ENCODE results near the gene STOML1. TPM values are rescaled to one million over a fixed set of nuclear protein-coding genes. Genes with fewer than 3 reads are reported as not detected.

Gene STOML1
- total RNA-seq, 1 experiment from 2014 or later = 5.4 TPM

DNA sequence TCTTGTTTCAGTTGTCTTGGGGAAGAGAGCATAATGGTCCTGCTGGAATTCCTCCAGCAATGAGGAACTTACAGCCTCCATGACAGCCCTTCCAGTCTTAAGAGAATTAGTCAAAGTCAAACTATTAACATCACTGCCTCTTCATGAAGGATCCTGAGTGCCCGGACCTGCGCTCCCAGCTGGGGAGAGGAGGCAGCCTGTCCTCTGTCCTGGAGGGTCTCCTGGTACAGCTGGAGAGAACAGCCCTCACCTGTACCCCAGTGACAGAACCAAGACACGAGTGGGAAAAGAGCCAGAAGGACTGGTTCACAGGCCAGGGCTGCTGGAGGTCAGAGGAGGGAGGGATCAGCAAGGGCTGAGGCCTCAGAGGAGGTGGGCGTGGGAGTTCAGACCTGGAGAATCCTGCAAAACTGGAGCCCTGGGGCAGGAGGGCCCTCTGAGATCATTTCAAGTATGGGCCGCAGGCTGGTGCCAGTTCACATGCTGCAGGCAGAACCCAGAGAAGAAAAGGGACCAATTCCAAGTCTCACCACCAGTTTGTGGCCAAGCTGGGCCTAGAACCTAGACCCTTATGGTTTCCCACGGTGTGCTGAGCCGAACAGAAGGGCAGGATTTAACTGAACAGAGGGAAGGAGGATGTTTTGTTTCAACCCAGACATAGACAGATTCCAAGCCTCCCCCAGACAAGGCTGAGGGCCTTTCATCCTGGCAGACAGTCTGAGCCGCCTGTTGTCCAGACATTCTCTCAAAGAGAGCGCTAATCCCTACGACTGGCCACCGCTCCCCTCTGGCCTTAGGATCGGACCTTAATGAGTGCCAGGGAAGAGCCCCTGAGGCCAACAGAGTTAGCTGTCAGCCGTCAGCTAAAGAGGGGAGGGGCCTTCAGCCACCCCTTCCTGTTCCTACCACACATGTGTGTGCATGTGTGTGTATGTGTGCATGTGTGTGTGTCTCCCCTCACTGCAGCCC lies 47.6 kb downstream of the STOML1 start (continued):
- TF ChIP-seq, protein P1, sequence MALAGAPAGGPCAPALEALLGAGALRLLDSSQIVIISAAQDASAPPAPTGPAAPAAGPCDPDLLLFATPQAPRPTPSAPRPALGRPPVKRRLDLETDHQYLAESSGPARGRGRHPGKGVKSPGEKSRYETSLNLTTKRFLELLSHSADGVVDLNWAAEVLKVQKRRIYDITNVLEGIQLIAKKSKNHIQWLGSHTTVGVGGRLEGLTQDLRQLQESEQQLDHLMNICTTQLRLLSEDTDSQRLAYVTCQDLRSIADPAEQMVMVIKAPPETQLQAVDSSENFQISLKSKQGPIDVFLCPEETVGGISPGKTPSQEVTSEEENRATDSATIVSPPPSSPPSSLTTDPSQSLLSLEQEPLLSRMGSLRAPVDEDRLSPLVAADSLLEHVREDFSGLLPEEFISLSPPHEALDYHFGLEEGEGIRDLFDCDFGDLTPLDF (CRISPR knock-in tag; IDR thresholded peaks at IDR 0.05) = no peak
- TF ChIP-seq GTF2I (CRISPR knock-in tag; conservative IDR thresholded peaks at IDR 0.05) (no peak), PRRX2 (CRISPR knock-in tag; IDR thresholded peaks at IDR 0.05) (no peak), ESRRA (CRISPR knock-in tag; IDR thresholded peaks at IDR 0.05; ENCODE audit: borderline replicate concordance) (no peak), FOXJ3 (CRISPR knock-in tag; IDR thresholded peaks at IDR 0.05; ENCODE audit: borderline replicate concordance) (no peak)

DNA sequence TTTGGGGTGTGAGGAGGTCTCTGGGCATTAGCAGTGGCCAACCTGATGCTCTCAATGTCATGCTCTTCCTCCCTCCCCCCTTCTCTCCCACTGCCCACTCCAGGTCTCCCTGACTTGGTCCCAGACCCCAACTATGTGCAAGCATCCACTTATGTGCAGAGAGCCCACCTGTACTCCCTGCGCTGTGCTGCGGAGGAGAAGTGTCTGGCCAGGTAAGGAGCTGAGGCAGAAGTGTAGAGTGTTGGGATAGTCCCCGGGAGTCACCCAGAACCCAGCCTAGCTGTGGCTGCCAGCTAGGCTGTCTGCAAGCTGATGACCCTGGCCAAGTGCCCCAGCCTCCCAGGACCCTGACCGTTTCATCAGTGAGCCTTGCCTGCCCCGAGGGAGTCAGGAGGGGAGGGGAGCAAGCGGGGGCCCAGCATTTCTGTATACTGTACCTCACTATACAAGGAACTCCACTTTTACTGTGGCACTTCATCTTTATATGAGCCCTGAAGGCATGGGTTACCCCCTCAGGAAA lies 49.3 kb downstream of the STOML1 start:
- ATAC-seq (no peak), DNase-seq (ENCODE audit: low spot score) (no peak)
- ChIA-PET CTCF (interaction anchor here (0.9 to 1.0 kb wide), 2 partner anchors 15 to 105 kb away, joined by 3 to 5 read pairs; no protein-coding TSS in a partner anchor), POLR2A (no interaction called here)
- no peaks in the 10 kb centered on the region for H3K27me3 Mint-ChIP-seq (ENCODE audit: low read depth)
- no peaks in the 10 kb centered on the region for H3K4me1 Mint-ChIP-seq
- H3K27ac Mint-ChIP-seq = no peak overlapping the region
- H3K36me3 Mint-ChIP-seq = no peaks in the 10 kb centered on the region
- H3K9me3 Mint-ChIP-seq = no peaks in the 10 kb centered on the region
- TF ChIP-seq, protein P2, sequence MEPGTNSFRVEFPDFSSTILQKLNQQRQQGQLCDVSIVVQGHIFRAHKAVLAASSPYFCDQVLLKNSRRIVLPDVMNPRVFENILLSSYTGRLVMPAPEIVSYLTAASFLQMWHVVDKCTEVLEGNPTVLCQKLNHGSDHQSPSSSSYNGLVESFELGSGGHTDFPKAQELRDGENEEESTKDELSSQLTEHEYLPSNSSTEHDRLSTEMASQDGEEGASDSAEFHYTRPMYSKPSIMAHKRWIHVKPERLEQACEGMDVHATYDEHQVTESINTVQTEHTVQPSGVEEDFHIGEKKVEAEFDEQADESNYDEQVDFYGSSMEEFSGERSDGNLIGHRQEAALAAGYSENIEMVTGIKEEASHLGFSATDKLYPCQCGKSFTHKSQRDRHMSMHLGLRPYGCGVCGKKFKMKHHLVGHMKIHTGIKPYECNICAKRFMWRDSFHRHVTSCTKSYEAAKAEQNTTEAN (CRISPR knock-in tag; IDR thresholded peaks at IDR 0.05) = no peak
- no peak for TF ChIP-seq MXD4 (CRISPR knock-in tag; IDR thresholded peaks at IDR 0.05; ENCODE audit: borderline replicate concordance)
- TF ChIP-seq TEAD4 (CRISPR knock-in tag; IDR thresholded peaks at IDR 0.05) = no peak
- TF ChIP-seq, protein P3, sequence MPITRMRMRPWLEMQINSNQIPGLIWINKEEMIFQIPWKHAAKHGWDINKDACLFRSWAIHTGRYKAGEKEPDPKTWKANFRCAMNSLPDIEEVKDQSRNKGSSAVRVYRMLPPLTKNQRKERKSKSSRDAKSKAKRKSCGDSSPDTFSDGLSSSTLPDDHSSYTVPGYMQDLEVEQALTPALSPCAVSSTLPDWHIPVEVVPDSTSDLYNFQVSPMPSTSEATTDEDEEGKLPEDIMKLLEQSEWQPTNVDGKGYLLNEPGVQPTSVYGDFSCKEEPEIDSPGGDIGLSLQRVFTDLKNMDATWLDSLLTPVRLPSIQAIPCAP (CRISPR knock-in tag; IDR thresholded peaks at IDR 0.05) = no peak
- no peak for TF ChIP-seq RORB (CRISPR knock-in tag; IDR thresholded peaks at IDR 0.05)
- no peak for TF ChIP-seq RELA (CRISPR knock-in tag; IDR thresholded peaks at IDR 0.05; ENCODE audit: borderline replicate concordance)
- no peak for TF ChIP-seq KAT7 (CRISPR knock-in tag; IDR thresholded peaks at IDR 0.05; ENCODE audit: borderline replicate concordance)
- no peak for TF ChIP-seq NR1H2 (CRISPR knock-in tag; IDR thresholded peaks at IDR 0.05)
- TF ChIP-seq, protein P4, sequence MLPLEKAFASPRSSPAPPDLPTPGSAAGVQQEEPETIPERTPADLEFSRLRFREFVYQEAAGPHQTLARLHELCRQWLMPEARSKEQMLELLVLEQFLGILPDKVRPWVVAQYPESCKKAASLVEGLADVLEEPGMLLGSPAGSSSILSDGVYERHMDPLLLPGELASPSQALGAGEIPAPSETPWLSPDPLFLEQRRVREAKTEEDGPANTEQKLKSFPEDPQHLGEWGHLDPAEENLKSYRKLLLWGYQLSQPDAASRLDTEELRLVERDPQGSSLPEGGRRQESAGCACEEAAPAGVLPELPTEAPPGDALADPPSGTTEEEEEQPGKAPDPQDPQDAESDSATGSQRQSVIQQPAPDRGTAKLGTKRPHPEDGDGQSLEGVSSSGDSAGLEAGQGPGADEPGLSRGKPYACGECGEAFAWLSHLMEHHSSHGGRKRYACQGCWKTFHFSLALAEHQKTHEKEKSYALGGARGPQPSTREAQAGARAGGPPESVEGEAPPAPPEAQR (CRISPR knock-in tag; IDR thresholded peaks at IDR 0.05) = no peak
- no peak for TF ChIP-seq TEAD1 (CRISPR knock-in tag; IDR thresholded peaks at IDR 0.05)
- no peak for TF ChIP-seq ATF1 (CRISPR knock-in tag; IDR thresholded peaks at IDR 0.05)
- TF ChIP-seq, protein P5, sequence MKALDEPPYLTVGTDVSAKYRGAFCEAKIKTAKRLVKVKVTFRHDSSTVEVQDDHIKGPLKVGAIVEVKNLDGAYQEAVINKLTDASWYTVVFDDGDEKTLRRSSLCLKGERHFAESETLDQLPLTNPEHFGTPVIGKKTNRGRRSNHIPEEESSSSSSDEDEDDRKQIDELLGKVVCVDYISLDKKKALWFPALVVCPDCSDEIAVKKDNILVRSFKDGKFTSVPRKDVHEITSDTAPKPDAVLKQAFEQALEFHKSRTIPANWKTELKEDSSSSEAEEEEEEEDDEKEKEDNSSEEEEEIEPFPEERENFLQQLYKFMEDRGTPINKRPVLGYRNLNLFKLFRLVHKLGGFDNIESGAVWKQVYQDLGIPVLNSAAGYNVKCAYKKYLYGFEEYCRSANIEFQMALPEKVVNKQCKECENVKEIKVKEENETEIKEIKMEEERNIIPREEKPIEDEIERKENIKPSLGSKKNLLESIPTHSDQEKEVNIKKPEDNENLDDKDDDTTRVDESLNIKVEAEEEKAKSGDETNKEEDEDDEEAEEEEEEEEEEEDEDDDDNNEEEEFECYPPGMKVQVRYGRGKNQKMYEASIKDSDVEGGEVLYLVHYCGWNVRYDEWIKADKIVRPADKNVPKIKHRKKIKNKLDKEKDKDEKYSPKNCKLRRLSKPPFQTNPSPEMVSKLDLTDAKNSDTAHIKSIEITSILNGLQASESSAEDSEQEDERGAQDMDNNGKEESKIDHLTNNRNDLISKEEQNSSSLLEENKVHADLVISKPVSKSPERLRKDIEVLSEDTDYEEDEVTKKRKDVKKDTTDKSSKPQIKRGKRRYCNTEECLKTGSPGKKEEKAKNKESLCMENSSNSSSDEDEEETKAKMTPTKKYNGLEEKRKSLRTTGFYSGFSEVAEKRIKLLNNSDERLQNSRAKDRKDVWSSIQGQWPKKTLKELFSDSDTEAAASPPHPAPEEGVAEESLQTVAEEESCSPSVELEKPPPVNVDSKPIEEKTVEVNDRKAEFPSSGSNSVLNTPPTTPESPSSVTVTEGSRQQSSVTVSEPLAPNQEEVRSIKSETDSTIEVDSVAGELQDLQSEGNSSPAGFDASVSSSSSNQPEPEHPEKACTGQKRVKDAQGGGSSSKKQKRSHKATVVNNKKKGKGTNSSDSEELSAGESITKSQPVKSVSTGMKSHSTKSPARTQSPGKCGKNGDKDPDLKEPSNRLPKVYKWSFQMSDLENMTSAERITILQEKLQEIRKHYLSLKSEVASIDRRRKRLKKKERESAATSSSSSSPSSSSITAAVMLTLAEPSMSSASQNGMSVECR (CRISPR knock-in tag; IDR thresholded peaks at IDR 0.05; ENCODE audit: borderline replicate concordance) = no peak
- TF ChIP-seq, protein P6, sequence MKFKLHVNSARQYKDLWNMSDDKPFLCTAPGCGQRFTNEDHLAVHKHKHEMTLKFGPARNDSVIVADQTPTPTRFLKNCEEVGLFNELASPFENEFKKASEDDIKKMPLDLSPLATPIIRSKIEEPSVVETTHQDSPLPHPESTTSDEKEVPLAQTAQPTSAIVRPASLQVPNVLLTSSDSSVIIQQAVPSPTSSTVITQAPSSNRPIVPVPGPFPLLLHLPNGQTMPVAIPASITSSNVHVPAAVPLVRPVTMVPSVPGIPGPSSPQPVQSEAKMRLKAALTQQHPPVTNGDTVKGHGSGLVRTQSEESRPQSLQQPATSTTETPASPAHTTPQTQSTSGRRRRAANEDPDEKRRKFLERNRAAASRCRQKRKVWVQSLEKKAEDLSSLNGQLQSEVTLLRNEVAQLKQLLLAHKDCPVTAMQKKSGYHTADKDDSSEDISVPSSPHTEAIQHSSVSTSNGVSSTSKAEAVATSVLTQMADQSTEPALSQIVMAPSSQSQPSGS (CRISPR knock-in tag; IDR thresholded peaks at IDR 0.05; ENCODE audit: borderline replicate concordance, low read depth) = no peak
- TF ChIP-seq ZNF263 (CRISPR knock-in tag; IDR thresholded peaks at IDR 0.05; ENCODE audit: low read depth) = no peak
- H3K4me3 Mint-ChIP-seq = no peak overlapping the region

Data from WTC11 (cell line).